H1 (cell line): ENCODE measurements around the gene ARMC3. TPM values are rescaled to one million over a fixed set of nuclear protein-coding genes. Genes with fewer than 3 reads are reported as not detected.

Experiments used
- CTCF ChIA-PET: fragments of 300-600 bp; sonication (Branson Sonifier 250); formaldehyde crosslinking; loops from one replicate; lab custom pipeline; 2021; ENCODE audit not compliant: partially characterized antibody; lab: Charles Lee
- POLR2A ChIA-PET: fragments of 300-600 bp; sonication (Branson Sonifier 250); formaldehyde crosslinking; loops from one replicate; lab custom pipeline; 2021; ENCODE audit warnings: inconsistent platforms; ENCODE audit not compliant: partially characterized antibody; lab: Charles Lee
- DNase-seq, 2 experiments: peaks; one replicate each; pipeline versions ENCODE4 v3.0.0 to v3.0.0-alpha.2; 2010 to 2022; ENCODE audit warnings: low spot score in 2 of 2, low read depth in 1 of 2, mixed read lengths in 1 of 2
- FAIRE-seq: peaks from 2 replicates; lab custom pipeline; 2011; peaks lifted over from hg19 to GRCh38; lab: Jason Lieb, UNC
- H2AFZ ChIP-seq: 2 replicates; pipeline ENCODE4 v1.8.1; 2012; ENCODE audit warnings: low read length, inconsistent platforms
- H2AK5ac ChIP-seq: 2 replicates; pipeline ENCODE4 v1.6.1; 2013; ENCODE audit warnings: low read depth, low read length
- H2BK120ac ChIP-seq: replicated peaks from 2 replicates; pipeline ENCODE3; 2013; ENCODE audit warnings: low read depth, low read length, inconsistent platforms
- H2BK12ac ChIP-seq: 2 replicates; pipeline ENCODE4 v1.6.1; 2013; ENCODE audit warnings: low read depth, low read length
- H2BK15ac ChIP-seq: 2 replicates; pipeline ENCODE4 v1.6.1; 2013; ENCODE audit warnings: low read length
- H2BK20ac ChIP-seq: 2 replicates; pipeline ENCODE4 v1.6.1; 2013; ENCODE audit warnings: low read length
- H2BK5ac ChIP-seq: 2 replicates; pipeline ENCODE4 v1.6.1; 2013; ENCODE audit warnings: low read depth, low read length
- H3K14ac ChIP-seq: 2 replicates; pipeline ENCODE4 v1.6.1; 2013; ENCODE audit warnings: inconsistent platforms; ENCODE audit not compliant: insufficient read length
- H3K18ac ChIP-seq: 2 replicates; pipeline ENCODE4 v1.6.1; 2013; ENCODE audit warnings: low read length; ENCODE audit errors: extremely low read depth
- H3K23ac ChIP-seq: 2 replicates; pipeline ENCODE4 v1.6.1; 2013; ENCODE audit warnings: inconsistent platforms; ENCODE audit not compliant: insufficient read length
- H3K23me2 ChIP-seq: 2 replicates; pipeline ENCODE4 v1.6.1; 2013; ENCODE audit warnings: low read depth, low read length
- H3K27ac ChIP-seq: 2 replicates; pipeline ENCODE4 v1.6.1; 2011; ENCODE audit warnings: low read depth, low read length, inconsistent platforms
- H3K27me3 ChIP-seq, 4 experiments: replicated peaks in 1 of 4; 1 replicate in 1 of 4; 2 replicates in 3 of 4; pipeline versions ENCODE4 v1.6.1 to v1.8.1; 2011 to 2013; ENCODE audit warnings: low read length in 3 of 4, mild to moderate bottlenecking in 3 of 4, inconsistent platforms in 2 of 4, mixed read lengths in 2 of 4, moderate library complexity in 1 of 4; ENCODE audit not compliant: control insufficient read depth in 3 of 4, insufficient read depth in 3 of 4; ENCODE audit errors: extremely low read depth in 1 of 4
- H3K36me3 ChIP-seq, 4 experiments: 2 replicates each; pipeline versions ENCODE4 v1.6.1 to v1.8.1; 2011 to 2013; ENCODE audit warnings: mild to moderate bottlenecking in 4 of 4, low read length in 3 of 4, moderate library complexity in 2 of 4, control low read depth in 1 of 4, inconsistent platforms in 1 of 4; ENCODE audit not compliant: insufficient read depth in 4 of 4, control insufficient read depth in 2 of 4
- H3K4ac ChIP-seq: replicated peaks from 2 replicates; pipeline ENCODE3; 2013; ENCODE audit warnings: low read length, low read depth, mixed read lengths, inconsistent platforms; ENCODE audit not compliant: insufficient read length
- H3K4me1 ChIP-seq, 4 experiments: replicated peaks in 1 of 4; 1 replicate in 1 of 4; 2 replicates in 3 of 4; pipeline versions ENCODE4 v1.6.1 to v1.8.1; 2011 to 2013; ENCODE audit warnings: low read length in 3 of 4, inconsistent platforms in 2 of 4, mixed read lengths in 1 of 4; ENCODE audit not compliant: insufficient read depth in 4 of 4, control insufficient read depth in 3 of 4
- H3K4me2 ChIP-seq, 2 experiments: 2 replicates each; pipeline versions ENCODE4 v1.6.1 to v1.8.1; 2011 to 2013; ENCODE audit warnings: low read depth in 2 of 2, low read length in 2 of 2, control low read depth in 1 of 2, inconsistent platforms in 1 of 2, mild to moderate bottlenecking in 1 of 2; ENCODE audit not compliant: insufficient read depth in 1 of 2
- H3K4me3 ChIP-seq, 4 experiments: fragments of 200-600, 300-600 bp in 1 of 4; sonication (generic), shearing (Covaris generic), sonication (Bioruptor Twin) in 1 of 4; 2 replicates each; pipeline versions ENCODE4 v1.5.1 to v1.8.1; 2011 to 2016; ENCODE audit warnings: low read length in 4 of 4, low read depth in 3 of 4, control low read depth in 2 of 4, inconsistent platforms in 2 of 4, mild to moderate bottlenecking in 2 of 4, mixed read lengths in 1 of 4, moderate library complexity in 1 of 4; ENCODE audit not compliant: insufficient read depth in 2 of 4; ENCODE audit errors: extremely low read depth in 1 of 4
- H3K56ac ChIP-seq: replicated peaks from 2 replicates; pipeline ENCODE3; 2013; ENCODE audit warnings: low read depth, mild to moderate bottlenecking, mixed read lengths, low read length, inconsistent platforms; ENCODE audit not compliant: insufficient read length
- H3K79me1 ChIP-seq: 2 replicates; pipeline ENCODE4 v1.6.1; 2013; ENCODE audit warnings: low read depth, low read length, control low read depth
- H3K79me2 ChIP-seq, 2 experiments: 2 replicates each; pipeline versions ENCODE4 v1.6.1 to v1.8.1; 2012 to 2013; ENCODE audit warnings: low read length in 2 of 2, mild to moderate bottlenecking in 2 of 2, inconsistent platforms in 1 of 2; ENCODE audit not compliant: insufficient read depth in 2 of 2, control insufficient read depth in 1 of 2
- H3K9ac ChIP-seq, 4 experiments: replicated peaks in 1 of 4; 1 replicate in 1 of 4; 2 replicates in 3 of 4; pipeline versions ENCODE4 v1.6.1 to v1.8.1; 2011 to 2013; ENCODE audit warnings: low read depth in 3 of 4, low read length in 3 of 4, control low read depth in 2 of 4, mild to moderate bottlenecking in 2 of 4, moderate library complexity in 2 of 4, inconsistent platforms in 1 of 4; ENCODE audit errors: extremely low read depth in 1 of 4
- H3K9me3 ChIP-seq, 2 experiments: 2 replicates each; pipeline versions ENCODE4 v1.6.1 to v1.8.1; 2012 to 2013; ENCODE audit warnings: mild to moderate bottlenecking in 2 of 2, moderate library complexity in 2 of 2, control low read depth in 1 of 2, inconsistent platforms in 1 of 2, low read depth in 1 of 2, low read length in 1 of 2, mixed read lengths in 1 of 2; ENCODE audit not compliant: insufficient read depth in 2 of 2
- H4K20me1 ChIP-seq, 2 experiments: replicated peaks in 1 of 2; 2 replicates each; pipeline versions ENCODE3 to v1.8.1; 2011 to 2013; ENCODE audit warnings: inconsistent platforms in 2 of 2, low read length in 2 of 2, mild to moderate bottlenecking in 1 of 2; ENCODE audit not compliant: insufficient read depth in 2 of 2, control insufficient read depth in 1 of 2
- H4K5ac ChIP-seq: 2 replicates; pipeline ENCODE4 v1.6.1; 2013; ENCODE audit warnings: low read length, low read depth, mixed read lengths, inconsistent platforms; ENCODE audit not compliant: insufficient read length
- H4K8ac ChIP-seq: 2 replicates; pipeline ENCODE4 v1.8.0; 2013; ENCODE audit warnings: mild to moderate bottlenecking, moderate library complexity, low read length, inconsistent platforms; ENCODE audit not compliant: insufficient read depth; ENCODE audit errors: extremely low read depth
- H4K91ac ChIP-seq: replicated peaks from 2 replicates; pipeline ENCODE3; 2013; ENCODE audit warnings: low read length, mixed read lengths, inconsistent platforms; ENCODE audit not compliant: insufficient read length
- CREB1 ChIP-seq: IDR thresholded peaks from 2 replicates; pipeline ENCODE4 v1.6.1; 2012; ENCODE audit warnings: inconsistent platforms
- EGR1 ChIP-seq: IDR thresholded peaks from 2 replicates; pipeline ENCODE4 v1.6.1; 2011; ENCODE audit warnings: low read depth, low read length, borderline replicate concordance
- FOSL1 ChIP-seq: IDR thresholded peaks from 2 replicates; pipeline ENCODE4 v1.6.1; 2011; ENCODE audit warnings: mild to moderate bottlenecking, low read depth, low read length, moderate library complexity; ENCODE audit not compliant: insufficient read depth
- GTF2F1 ChIP-seq: IDR thresholded peaks from 2 replicates; pipeline ENCODE4 v1.6.1; 2012; ENCODE audit warnings: low read depth, low read length, improper control_type of control experiment, borderline replicate concordance
- HDAC6 ChIP-seq: IDR thresholded peaks from one replicate; pipeline ENCODE4 v1.7.1; 2012; ENCODE audit warnings: low read depth, mild to moderate bottlenecking, inconsistent platforms, low read length, moderate library complexity
- KDM5A ChIP-seq: fragments of 200-600 bp; IDR thresholded peaks from 2 replicates; pipeline ENCODE4 v1.7.1; 2012; ENCODE audit warnings: mild to moderate bottlenecking, low read length, inconsistent platforms, mixed read lengths
- NANOG ChIP-seq: IDR thresholded peaks from 2 replicates; pipeline ENCODE4 v1.6.1; 2011; ENCODE audit warnings: low read length, low read depth, mild to moderate bottlenecking, inconsistent platforms; ENCODE audit not compliant: insufficient read depth, poor library complexity, severe bottlenecking
- POLR2AphosphoS5 ChIP-seq: IDR thresholded peaks from 2 replicates; pipeline ENCODE4 v1.6.1; 2011; ENCODE audit warnings: low read depth, low read length
- RBBP5 ChIP-seq: IDR thresholded peaks from 2 replicates; pipeline ENCODE4 v1.7.1; 2012; ENCODE audit warnings: low read depth, mild to moderate bottlenecking, inconsistent platforms, low read length, moderate library complexity, borderline replicate concordance
- RFX5 ChIP-seq: IDR thresholded peaks from 2 replicates; pipeline ENCODE4 v1.6.1; 2011; ENCODE audit warnings: low read depth, low read length, improper control_type of control experiment, borderline replicate concordance
- SAP30 ChIP-seq: fragments of 300-600 bp; sonication (generic); IDR thresholded peaks from 2 replicates; pipeline ENCODE4 v1.7.1; 2012; ENCODE audit warnings: low read length, moderate library complexity, mild to moderate bottlenecking, inconsistent platforms; ENCODE audit not compliant: insufficient read depth, insufficient replicate concordance
- TCF12 ChIP-seq: IDR thresholded peaks from 2 replicates; pipeline ENCODE4 v1.6.1; 2011; ENCODE audit warnings: low read depth, mild to moderate bottlenecking, low read length
- YY1 ChIP-seq: IDR thresholded peaks from 2 replicates; pipeline ENCODE4 v1.6.1; 2011; ENCODE audit warnings: low read depth, mild to moderate bottlenecking, low read length
- WGBS, 2 experiments: shearing (Covaris generic) in 1 of 2; methylation state at CpG; one replicate each; pipeline versions ENCODE4 v1.1.6 to v1.1.7; 2013 to 2015; ENCODE audit warnings: low lambda C conversion rate in 2 of 2, mixed read lengths in 2 of 2, inconsistent platforms in 1 of 2, low coverage in 1 of 2, missing lambda C conversion rate in 1 of 2; ENCODE audit not compliant: insufficient replicate concordance in 2 of 2, insufficient coverage in 1 of 2, insufficient read length in 1 of 2; ENCODE audit errors: extremely low coverage in 1 of 2, missing lambda C conversion rate in 1 of 2; 5-methylcytosine and 5-hydroxymethylcytosine counted together
- polyA plus RNA-seq, 7 experiments: library from polyadenylated mRNA; depleted of rRNA in 3 of 7; stranded (reverse) in 5 of 7; unstranded in 2 of 7; fragments of >200 nt in 5 of 7; fragments of 200-250 nt in 2 of 7; gene quantifications; 1 replicate in 5 of 7; 2 replicates in 1 of 7; 4 replicates in 1 of 7; pipeline versions ENCODE4 v1.2.1 to v1.2.3, GENCODE V29; 2011 to 2013; ENCODE audit warnings: missing spikeins in 2 of 7, mixed read lengths in 2 of 7
- total RNA-seq: library from RNA; stranded (reverse); fragmentation: NEBNext Ultra II Directional; extraction: Animal tissue kit (Norgen Biotek cat#: 25700); gene quantifications from 2 replicates; pipeline ENCODE4 v1.2.1, GENCODE V29; 2021

Gene ARMC3
- total and polyA plus RNA-seq, 2 of the 8 experiments (the other 6 are each of a cell fraction or from before 2014, with no cell fraction given) = 0.15 TPM

GRCh38 chr10:23047201-23048050 lies 119.6 kb downstream of the ARMC3 start:
- Histone ChIP-seq H3K14ac (no peak overlapping the region), H3K4me2 (no peak overlapping the region), H3K79me2 (no peaks in the 10 kb centered on the region), H4K20me1 (no peaks in the 10 kb centered on the region), H3K27ac (no peak overlapping the region), H2BK12ac (no peak overlapping the region), H3K56ac (no peak overlapping the region), H2BK20ac (no peak overlapping the region), H4K91ac (no peak overlapping the region), H3K23ac (no peak overlapping the region), H3K9ac (no peak overlapping the region), H3K18ac (no peak overlapping the region), H2AFZ (peak overlapping the region; percentile 17; the same call in 1 of the 2 replicates), H3K4me3 (no peak overlapping the region), H2BK5ac (no peak overlapping the region), H3K79me1 (no peaks in the 10 kb centered on the region), H3K27me3 (no peaks in the 10 kb centered on the region), H3K23me2 (no peaks in the 10 kb centered on the region), H3K9me3 (no peaks in the 10 kb centered on the region), H3K36me3 (no peaks in the 10 kb centered on the region), H2AK5ac (no peak overlapping the region), H4K8ac (no peak overlapping the region), H3K4me1 (peaks cover 0 to 7% (median 0%) of the 10 kb centered on the region in 4 experiments; a peak in 1 of 7 replicates), H2BK15ac (no peak overlapping the region), H3K4ac (no peak overlapping the region), H4K5ac (no peak overlapping the region), H2BK120ac (no peak overlapping the region)
- 88% methylated on average over 9 of the region's 9 CpGs; no CpG with 5 or more reads in 1 of the 2 experiments for WGBS, 2 experiments
- DNase-seq (no peak), FAIRE-seq (no peak)
- CTCF ChIA-PET = interaction anchor here (0.7 to 1.8 kb wide), 2 partner anchors 12 to 63 kb away, joined by 3 to 6 read pairs; no protein-coding TSS in a partner anchor
- POLR2A ChIA-PET = interaction anchor here (0.7 to 3.9 kb wide), 2 partner anchors 9 kb away, joined by 3 to 17 read pairs; no protein-coding TSS in a partner anchor
- TF ChIP-seq YY1 (no peak), GTF2F1 (no peak), RBBP5 (no peak), HDAC6 (no peak), POLR2AphosphoS5 (no peak), KDM5A (no peak), NANOG (no peak), EGR1 (no peak), RFX5 (no peak), SAP30 (no peak), FOSL1 (no peak), CREB1 (no peak), TCF12 (no peak)
